LHCN-M2 (cell line): ENCODE data around the gene CNTN1. TPM values are rescaled to one million over a fixed set of nuclear protein-coding genes. Genes with fewer than 3 reads are reported as not detected.
"Not testable (repeated sequence)": the region's sequence is repeated elsewhere in the genome, so short reads cannot be mapped to it uniquely, and the experiment has no call there.

ENCODE experiments used
- DNase-seq: peaks from one replicate; pipeline ENCODE4 v3.0.0-alpha.2; 2012; ENCODE audit warnings: low read depth
- total RNA-seq: library from RNA; depleted of rRNA; stranded (reverse); fragments of >200 nt; gene quantifications from 2 replicates; pipeline ENCODE4 v1.2.3, GENCODE V29; 2014

CNTN1 gene
- total RNA-seq, 1 experiment from 2014 or later: not detected

- DNase-seq: no peak
These were observed 5.5 kb downstream of the CNTN1 start for GRCh38 chr12:40697566-40698259.

DNA sequence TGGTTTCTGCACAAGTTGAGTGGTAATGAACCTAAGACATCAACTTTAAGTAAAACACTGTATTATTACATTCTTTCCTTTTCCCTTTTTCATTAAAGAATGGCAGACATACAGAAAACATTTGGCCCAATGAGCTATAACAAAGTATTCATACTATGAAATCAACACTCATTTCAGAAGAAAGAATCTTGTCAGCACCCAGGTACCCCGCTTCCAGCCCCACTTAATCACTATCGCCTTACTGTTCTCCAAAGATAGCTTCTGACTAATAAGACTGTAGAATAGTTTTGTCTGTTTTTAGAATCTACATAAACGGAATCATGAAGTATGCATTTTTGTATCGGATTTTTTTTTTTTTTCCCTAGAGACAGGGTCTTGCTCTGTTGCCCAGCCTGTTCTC is 9.5 kb downstream of the CNTN1 start:
- no peak for DNase-seq

DNA sequence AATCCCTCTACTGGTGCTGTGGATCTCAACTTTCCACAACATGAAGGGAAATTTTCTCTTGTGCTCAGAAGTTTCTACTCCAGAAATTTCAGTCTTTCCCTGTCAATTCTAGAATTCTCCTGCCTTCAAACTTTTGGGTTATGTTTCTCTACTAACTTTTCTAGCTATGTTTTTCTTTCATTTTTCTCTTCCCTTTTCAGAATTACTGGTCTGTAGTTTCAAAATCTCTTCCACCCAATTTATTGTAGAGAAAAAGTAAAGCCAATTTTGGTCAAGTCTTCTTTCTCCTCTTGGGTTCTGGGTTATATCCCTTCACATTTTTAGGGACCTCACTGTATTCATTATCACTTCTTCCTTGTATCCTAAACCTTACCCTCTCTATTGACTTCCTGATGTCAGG is 18.9 kb downstream of the CNTN1 start:
- no peak for DNase-seq

- no peak for DNase-seq
These were observed 22.4 kb downstream of the CNTN1 start for GRCh38 chr12:40714636-40715035.

DNA sequence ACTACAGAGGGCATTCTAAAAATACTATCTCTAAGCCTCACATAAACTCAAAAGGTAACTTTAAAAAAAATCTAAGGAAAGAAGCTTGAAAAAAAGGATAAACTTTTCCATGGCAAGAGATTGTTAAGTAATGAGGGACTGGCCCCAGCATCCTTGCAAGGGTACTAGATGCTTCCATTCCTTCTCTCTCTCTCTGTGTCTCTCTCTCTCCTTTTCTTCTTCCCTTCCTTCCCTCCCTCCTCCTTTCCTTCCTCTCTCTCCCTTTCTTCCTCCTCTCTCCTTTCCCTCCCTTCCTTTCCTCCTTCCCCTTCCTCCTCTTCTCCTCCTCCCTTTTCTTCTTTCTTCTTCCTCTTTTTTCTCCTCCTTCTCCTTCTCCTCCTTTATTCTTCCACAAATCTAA is 23.8 kb downstream of the CNTN1 start:
- no peak for DNase-seq

GRCh38 chr12:40717576-40717975 is 25.3 kb downstream of the CNTN1 start:
- DNase-seq: no peak

DNA sequence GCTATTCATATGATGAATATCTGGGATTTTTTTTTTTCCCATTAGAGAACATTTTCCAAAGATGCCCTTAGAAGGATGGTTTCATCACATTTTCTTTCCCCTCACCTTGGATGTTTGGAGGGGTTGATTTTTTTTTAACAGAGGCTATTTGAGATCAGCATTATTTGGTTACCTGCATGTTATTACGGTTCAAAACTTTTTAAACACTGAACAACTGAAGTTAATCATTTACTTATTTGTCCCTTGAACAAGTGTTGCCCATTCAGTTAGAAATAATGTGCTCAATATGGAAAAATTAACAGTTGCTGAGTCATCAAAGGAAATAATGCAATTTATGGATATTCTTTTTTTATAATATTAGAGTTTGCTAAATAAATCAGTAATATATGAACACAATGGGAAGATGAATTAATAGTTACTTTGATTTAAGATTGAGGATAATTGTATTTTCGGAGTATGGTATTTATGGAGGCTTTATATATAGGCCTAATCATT is 26.7 kb downstream of the CNTN1 start:
- DNase-seq: no peak

- no peak for DNase-seq
These were observed 30.8 kb downstream of the CNTN1 start for GRCh38 chr12:40723001-40723400.

DNA sequence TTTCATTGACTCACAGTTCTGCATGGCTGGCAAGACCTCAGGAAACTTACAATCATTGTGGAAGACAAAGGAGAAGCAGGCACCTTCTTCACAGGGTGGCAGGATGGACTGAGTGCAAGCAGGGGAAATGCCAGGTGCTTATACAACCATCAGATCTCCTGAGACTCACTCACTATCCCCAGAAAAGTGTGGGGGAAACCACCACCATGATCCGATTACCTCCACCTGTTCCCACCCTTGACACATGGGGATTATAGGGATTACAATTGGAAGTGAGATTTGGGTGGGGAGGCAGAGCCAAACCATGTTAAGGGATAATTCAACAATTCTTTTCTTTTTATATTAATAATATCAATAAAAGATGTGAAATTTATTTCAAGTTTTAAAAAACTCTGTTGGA is 34.1 kb downstream of the CNTN1 start:
- no peak for DNase-seq

DNA sequence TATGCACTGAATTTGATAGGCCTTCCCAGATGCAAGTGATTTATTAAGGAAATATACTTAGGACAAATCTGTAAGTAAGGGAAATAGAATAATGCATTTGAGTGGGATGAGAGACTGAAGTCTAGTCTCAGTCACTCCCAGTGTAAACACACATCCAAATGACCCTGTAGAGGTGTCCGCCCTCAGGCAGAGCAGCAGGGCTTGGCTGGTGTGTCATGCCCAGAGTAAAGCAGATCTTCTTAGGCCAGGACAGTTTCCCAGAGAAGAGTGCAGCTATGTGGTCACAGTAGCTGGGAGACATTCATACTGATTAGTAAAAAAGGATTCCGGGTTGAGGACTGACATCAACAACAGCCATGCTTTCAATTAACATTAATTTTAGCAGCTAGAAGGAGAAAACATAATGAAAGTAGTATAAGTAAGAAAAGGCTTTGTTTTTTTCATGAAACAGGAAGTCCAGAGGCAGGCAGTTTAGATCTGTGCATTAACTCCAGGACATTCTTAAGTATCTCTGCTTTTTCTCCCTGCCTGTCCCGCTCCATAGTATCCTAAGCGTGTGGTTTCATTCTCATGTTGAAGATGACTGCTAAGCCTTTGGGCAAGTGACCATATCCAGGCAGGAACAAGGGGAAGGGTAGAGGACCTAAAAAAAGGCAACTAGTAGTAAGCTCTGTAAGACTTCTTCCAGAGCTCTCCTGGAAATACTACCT is 35.7 kb downstream of the CNTN1 start:
- no peak for DNase-seq

GRCh38 chr12:40730281-40730680 is 38.0 kb downstream of the CNTN1 start:
- DNase-seq: no peak

DNA sequence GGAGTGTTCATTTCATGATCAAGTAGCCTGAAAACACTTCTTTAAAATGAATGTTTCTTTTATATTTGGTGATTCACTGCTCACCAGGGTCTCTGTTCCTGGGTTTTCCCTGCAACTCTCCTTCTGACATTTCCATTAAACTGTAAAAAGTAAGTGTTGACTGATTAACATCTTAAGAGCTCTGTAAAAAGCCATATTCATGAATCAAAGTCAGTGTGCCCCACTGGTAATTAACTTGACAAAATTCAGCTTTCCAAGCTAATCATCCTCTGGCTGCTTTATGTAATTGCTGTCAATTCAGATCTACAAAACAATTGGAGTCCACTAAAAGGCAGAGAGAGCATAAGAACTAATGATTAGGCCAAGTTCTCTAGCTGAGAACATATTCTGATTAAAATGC is 41.6 kb downstream of the CNTN1 start:
- no peak for DNase-seq

DNA sequence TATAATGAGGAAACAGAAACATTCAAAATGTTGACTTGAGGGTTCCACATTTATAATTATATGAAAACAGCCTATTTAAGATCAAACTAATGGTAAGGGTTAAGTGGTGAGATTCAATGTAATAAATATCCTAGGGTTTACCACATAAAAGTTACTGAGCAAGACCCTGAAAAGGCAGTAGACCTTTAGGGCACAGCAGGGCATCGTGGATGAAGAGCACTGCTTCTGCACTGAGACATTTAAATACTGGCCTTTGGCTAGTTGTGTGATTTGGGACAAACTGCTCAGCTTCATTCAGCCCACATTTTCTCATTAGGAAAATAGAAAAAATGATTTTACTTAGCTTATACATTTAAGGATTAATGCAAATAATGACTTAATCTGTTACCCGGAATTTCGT is 42.0 kb downstream of the CNTN1 start:
- no peak for DNase-seq

DNA sequence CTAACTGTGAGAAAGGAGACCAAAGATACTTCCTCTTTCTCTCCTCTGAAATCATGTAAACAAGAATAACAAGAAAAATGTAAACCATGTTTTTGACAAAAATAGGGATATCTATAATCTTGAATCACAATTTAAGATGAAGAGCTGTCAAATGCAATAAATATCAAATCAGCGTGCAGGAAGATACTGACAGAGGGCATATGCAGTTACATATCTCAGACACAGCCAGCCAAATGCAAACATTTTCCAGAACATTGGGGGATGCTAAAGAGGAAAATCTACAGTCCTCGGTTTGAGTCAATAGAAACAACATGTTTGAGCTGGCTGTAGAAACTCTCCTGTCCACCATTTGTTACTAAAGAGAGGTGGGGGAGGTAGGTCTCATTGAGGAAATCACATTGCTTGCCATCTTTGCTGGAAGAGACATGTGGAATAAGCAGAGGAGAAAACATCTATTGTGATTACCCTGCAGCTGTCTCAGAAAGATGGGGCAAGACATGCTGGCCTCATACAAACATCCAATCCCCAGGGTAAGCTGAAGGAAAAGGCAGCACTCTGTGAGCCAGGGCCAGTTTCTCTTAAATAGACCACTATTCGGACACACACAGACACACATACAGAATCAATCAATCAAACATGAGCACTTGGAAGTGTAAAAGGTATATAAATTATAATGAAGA is 43.5 kb downstream of the CNTN1 start:
- DNase-seq: no peak

- not testable (repeated sequence) for DNase-seq
These were observed 45.2 kb downstream of the CNTN1 start for GRCh38 chr12:40737416-40737815.

- DNase-seq: no peak
These were observed 46.6 kb downstream of the CNTN1 start for GRCh38 chr12:40738856-40739255.

GRCh38 chr12:40742041-40742440 is 49.8 kb downstream of the CNTN1 start:
- no peak for DNase-seq

- DNase-seq: no peak
These were observed 53.1 kb downstream of the CNTN1 start for GRCh38 chr12:40745386-40745785.

GRCh38 chr12:40749863-40750262 is 57.6 kb downstream of the CNTN1 start:
- no peak for DNase-seq

- DNase-seq: no peak
These were observed 59.8 kb downstream of the CNTN1 start for GRCh38 chr12:40752011-40752410.

- no peak for DNase-seq
These were observed 68.6 kb downstream of the CNTN1 start for GRCh38 chr12:40760821-40761220.

DNA sequence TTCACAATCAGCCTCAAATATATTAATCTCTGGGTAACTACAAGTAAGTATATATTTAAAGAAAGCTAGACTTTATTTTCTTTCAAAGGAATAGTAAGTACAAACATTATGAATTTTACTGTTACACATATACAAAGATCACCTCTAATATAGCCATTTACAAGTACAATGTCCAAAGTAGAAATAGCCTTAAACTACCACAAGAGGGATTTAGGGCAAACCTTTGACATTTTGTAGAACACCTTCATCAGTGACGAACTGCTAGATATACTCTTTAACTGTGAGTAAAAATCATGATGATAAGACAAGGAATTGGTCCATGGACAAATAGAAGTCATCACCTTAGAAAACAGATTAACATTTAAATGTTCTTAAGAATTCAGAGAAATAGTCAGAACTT is 69.8 kb downstream of the CNTN1 start:
- DNase-seq: no peak
